ENCODE results near the gene HAUS1.

HAUS1 gene

DNA sequence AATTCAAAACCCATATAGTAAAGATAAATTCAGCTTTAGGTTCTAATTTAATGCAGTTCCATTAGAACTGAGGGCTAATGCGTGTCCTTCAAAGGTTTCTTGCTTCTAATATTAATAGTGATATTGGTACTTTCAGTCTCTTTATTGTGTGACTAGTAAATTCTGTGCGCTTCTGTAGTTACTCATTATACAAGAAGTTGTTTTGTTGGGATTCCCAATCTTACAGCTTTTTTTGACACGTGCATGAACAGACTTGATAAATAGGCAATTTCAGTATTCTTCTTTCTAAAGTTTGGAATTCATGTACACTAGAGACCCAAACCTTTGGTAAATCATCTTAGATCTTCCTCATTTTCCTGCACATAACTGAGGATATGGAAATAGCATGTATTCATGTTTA, 71.8 kb downstream of the HAUS1 start:
- TF ChIP-seq, protein P1, sequence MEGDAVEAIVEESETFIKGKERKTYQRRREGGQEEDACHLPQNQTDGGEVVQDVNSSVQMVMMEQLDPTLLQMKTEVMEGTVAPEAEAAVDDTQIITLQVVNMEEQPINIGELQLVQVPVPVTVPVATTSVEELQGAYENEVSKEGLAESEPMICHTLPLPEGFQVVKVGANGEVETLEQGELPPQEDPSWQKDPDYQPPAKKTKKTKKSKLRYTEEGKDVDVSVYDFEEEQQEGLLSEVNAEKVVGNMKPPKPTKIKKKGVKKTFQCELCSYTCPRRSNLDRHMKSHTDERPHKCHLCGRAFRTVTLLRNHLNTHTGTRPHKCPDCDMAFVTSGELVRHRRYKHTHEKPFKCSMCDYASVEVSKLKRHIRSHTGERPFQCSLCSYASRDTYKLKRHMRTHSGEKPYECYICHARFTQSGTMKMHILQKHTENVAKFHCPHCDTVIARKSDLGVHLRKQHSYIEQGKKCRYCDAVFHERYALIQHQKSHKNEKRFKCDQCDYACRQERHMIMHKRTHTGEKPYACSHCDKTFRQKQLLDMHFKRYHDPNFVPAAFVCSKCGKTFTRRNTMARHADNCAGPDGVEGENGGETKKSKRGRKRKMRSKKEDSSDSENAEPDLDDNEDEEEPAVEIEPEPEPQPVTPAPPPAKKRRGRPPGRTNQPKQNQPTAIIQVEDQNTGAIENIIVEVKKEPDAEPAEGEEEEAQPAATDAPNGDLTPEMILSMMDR (IDR thresholded peaks at IDR 0.05; ENCODE audit: low read depth, low read length), result no peak
- H3K4me3 ChIP-seq (ENCODE audit: low read depth, low read length), result no peak overlapping the region
